Stimulated activated CD4-positive, alpha-beta T cell treated with anti-CD3 and anti-CD28 coated beads, Interleukin-1b, Interleukin-23, amount 100 ng/mL, for 1 hour (primary cell): ENCODE results near the gene VWF.

Experiments used
- DNase-seq, 2 donors: peaks; one replicate each; pipeline ENCODE4 v3.0.0-alpha.2; 2020; ENCODE audit warnings: low read depth in 2 of 2

VWF gene

DNA sequence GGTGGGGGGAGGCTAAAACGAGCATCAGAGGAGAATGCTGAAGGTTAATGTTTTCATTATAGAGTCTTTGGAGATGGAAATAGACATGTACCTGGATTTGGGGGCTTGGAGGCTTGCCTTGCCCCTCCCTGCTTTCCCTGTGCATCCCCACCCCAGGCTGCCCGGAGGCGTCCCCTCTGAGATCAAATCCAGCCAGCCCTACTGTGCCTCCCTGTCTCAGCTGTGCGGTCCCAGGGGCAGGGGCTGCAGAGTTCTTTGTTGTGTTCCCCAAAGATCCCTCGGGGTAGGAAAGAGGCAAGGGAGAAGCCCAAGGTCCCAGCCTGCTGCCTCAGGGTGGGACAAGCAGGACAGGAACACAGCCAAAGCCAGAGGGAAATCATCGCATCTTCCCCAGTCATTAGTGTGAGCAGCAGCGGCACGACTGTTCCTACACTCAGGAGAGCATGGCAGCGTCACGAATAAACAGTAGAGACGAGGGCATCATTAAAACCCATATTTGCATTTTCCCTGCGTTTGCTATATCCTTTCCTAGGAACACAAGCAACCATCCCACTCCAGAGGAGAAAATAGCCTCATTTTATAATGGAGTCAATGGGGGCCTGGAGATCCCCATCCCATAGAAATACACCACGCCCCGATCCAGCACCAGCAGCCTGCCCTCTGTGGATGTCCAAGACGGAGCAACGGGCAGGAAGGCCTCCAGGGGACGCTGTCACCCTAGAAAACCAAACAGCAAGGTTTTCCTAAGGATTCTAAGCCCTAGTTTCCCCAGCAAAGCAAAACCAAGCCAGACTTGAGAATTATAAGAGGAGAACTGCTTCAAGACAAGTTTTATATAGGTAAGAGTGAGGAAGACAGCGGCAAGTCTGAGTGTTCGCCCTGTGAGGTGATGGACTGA, 211.8 kb downstream of the VWF start:
- no peak for DNase-seq

DNA sequence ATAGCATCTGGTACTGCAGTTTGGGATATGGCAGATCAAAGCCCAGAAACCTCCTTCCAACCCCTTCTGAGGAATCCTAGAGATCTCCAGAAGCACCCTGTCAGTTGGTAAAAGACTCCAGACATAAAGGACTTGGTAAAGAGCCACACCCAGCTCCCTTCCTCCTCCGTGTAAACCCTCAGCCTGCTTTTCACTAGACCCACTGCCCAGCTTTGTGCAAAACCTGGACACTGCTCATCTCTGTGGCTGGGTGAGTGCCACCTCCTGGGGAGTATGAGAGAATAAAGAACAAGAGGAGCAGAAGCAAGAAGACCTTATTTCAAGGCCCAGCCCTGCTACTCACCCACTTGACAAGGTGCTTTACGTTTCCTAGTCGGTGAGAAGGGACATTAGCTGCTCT, 212.5 kb downstream of the VWF start:
- DNase-seq, result no peak

DNA sequence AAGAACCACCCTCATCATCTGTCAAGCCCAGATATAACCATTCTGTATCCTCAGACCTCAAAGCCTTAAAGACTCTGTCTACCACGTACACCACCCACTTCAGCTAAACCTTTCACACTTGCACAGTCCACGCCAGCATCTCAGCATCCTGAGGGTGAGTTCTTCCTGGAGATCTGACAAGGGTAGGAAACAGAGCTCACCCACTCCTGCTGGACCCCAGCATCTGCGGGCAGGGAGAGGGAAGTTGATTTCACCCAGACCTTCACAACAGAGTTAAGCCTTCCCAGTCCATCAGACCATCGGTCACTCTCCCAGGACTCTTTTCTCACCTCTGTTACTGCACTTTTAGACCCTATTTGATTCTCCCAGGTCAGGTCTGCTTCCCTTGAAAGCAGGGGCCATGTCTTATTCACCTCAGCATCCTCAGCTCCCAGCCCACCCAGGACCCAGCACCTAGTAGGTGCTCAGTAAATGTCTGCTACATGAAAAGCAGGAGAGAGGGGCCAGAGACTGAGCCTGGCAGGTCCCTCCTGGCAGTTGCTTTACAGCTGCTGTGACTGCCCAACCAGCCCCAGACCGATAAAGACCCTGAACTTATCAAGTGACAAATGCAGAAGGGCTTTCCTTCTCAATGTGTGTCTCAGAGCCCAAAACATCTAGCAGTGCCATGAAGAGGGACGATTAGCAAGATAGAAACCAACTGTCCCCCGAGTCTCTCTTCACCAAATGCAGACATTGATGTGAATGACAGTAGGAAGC, 213.5 kb downstream of the VWF start:
- no peak for DNase-seq

DNA sequence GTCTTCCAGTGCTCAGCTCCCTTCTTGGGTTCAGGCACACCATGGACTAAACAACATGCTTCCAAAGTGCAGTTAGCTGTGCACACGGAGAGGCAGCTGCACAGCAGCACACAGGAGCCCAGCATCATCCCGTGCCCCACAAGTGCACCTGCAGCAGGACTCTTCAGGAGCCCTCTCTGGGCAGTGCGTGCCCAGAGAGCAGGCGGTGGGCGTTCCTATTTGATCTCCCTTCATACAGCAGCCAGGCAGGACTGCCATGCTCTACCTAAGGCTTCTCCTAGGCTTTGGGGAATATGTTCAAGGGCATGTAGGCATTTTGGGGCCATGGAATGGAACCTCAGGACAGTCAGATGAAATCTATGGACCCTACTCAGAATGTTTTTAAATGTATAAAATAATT, 214.9 kb downstream of the VWF start:
- DNase-seq, result no peak

DNA sequence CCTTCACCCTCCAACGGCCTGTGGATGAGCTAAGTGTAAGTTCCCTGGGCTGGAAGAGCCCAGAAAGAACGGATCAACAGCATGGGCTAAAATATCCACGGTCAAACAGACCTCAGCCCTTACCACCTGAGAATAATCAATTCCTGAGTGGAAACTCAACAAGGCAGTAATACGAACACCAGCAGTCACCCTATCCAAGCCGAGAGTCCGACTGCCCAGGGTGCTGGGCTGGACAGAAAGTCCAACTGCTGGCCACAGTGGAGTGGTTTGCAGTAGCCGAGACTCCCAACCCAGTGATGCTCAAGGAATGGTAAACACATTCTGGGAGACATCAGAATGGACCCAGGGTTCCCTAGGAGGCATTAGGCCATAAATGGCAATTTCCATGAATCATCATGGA, 216.2 kb downstream of the VWF start:
- no peak for DNase-seq

DNA sequence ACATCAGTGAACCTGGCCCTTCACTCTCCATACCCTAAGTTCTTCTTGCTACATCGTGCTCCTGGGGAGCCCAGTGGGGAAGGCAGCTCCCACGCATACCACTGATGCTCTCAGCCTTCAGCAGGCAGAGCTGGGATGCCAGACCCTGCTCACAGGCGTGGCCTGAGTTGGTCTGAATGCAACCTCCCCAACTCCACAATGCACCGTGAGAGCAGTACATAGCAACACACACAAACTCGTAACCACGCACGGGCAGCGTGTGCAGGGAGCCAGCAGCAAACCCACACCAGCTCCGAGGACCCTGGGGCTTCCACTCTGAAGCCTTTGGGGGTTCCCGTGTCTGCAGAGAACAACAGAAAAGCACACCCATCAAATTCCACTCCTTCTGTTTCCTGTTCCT, 216.7 kb downstream of the VWF start:
- DNase-seq, result no peak

DNA sequence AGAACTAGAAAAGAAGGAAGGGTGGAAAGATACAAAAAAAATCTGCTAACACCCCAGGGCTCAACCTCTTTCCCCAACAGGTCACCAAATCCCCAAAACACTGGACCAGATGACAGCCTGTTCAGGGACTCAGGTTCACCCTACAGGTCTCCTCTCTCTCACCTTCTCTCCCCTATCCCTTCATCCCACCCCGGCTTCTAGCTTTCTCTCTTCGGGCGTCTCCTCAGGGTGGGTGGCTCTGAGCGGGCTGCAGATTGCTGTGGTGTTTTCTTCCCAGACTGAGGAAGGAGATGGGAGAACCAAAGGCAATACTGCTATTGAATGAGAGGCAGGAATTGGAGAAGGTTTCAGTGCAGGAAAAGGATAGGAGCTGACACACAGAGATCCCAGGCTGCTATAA, 218.7 kb downstream of the VWF start:
- DNase-seq, result no peak

DNA sequence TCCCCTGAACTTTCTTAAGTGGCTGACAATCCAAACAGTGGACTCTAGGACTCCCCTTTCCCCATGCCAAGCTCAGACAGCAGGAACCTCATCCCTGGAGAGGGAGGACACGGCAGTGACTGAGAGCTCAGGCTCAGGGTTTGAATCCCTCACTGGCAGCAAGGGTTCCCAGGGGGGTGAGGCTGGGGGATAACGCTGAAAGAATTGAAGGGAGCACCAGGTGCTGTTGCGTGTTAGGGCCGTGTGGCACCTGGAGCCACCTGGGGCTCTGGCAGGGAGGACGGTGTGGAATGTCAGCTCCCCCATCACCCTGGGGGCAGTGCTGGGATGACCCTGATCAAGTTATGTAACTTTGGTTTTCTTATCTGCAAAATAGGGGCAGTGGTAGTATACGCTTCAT, 219.5 kb downstream of the VWF start:
- no peak for DNase-seq

DNA sequence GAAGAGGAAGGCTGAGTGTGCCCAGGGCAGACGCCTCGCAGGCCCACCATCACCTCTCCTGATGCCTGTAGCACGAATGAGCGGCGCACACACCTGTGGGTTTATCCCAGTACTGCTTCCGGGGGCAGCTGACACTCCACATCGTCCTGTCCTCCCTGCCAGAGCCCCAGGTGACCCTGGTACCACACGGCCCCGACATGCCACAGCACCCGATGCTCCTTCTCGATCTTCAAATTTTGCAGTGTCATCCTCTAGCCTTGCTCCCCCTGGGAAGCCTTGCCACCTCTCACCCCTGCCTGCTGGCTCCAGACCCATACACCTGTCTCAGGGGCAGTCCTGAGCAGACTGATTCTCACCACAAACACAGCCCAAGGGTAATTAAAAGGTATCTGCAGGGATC, 220.0 kb downstream of the VWF start:
- no peak for DNase-seq

DNA sequence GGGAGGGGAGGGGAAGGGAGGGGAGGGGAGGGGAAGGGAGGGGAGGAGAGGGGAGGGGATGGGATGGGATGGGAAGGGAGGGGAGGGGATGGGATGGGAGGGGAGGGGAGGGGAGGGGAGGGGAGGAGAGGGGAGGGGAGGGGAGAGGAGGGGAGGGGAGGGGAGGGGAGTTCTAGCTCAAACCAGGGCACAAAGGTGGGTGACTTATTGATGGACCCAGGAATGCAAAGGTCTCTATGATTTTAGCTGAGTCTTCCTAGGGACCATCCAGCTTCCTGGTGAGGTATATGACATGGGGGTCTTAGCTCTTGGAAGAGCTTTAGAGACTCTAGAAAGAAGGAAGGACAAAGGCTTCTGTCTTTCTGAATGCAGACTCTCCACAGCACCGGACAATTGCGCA, 221.7 kb downstream of the VWF start:
- no peak for DNase-seq

DNA sequence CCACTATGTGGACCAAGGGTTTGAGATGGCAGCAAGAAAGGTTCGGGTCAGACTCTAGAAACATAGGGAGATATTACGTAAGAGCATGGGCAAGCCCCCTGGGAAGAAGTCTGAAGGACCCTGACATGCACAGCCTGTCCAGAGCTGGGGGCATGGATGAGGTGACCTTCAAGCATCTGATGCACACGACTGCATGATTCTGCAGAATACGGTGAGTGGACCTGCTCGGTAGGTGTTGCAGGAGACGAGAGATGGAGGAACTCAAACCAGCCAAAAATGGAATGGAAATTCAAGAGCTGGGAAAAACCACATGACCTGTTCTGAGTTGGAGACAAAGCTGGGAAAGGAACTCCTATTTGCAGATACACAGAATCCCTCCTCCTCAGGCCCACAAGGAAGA, 223.1 kb downstream of the VWF start:
- no peak for DNase-seq

DNA sequence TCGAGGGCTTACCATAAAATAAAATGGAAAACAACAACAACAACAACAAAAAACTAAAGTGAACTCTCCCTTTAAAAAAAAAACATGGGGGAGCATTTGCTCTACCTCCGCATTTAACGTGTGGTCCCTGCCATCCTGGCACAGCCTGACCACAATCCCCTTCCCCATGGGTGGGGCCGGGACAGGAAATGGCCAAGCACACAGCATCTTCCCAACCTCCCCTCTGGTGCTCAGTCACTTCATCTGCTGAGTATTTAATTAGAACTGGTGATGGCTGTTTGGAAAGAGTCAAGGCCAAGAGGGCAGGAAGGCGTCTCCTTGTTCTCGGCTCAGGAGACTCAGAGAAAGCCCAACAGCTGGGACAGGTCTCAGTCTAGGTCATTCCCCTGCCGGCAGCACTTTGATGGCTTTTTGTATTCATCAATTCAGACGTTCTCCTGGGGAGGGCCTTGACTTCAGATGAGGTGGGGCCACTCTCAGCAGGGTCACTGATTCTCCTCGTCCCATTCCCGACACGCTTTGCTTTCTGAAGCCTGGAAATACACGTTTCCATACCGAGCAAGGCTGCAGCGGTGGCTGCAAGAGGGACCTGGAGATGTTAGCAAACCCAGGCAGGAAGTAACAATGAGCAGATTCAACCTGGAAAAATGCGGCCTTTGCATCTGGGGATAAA, 223.8 kb downstream of the VWF start:
- no peak for DNase-seq

DNA sequence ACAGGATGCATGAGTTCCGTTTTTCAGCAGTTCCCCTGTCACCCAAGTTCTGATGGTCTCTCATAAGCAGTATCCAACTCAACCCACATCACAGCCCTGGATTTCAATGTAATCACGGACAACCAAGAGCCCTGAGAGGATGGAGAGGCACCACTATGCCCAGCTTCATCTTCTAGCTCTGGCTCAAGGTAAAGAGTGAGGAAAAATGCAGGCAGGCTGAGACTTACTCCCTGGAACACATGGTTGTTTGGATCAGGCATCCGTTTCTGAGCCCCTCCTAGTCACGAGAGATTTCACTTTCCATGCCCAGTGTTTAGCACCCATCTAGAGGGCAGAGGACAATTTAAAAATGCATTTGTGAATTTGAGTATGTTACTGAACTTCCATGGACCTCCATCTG, 224.4 kb downstream of the VWF start:
- no peak for DNase-seq

DNA sequence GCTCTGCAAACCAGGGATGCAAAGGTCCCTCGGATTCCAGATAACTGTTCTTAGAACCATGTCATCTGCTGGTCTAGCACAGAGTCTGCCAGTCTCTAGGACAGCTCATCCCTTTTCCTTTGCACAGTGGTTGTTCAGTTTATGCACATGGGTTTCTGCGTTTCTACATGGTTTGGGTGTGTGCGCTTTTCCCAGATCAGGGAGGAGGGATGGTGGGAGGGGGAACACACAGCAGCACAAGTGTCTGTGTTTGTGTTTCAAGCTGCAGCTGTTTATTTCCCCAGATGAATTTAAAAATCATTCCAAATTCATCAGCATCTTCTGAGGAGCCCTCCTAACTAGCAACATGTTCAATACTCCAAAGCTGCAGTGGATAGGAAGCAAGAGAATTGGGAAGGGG, 224.8 kb downstream of the VWF start:
- DNase-seq, result no peak

DNA sequence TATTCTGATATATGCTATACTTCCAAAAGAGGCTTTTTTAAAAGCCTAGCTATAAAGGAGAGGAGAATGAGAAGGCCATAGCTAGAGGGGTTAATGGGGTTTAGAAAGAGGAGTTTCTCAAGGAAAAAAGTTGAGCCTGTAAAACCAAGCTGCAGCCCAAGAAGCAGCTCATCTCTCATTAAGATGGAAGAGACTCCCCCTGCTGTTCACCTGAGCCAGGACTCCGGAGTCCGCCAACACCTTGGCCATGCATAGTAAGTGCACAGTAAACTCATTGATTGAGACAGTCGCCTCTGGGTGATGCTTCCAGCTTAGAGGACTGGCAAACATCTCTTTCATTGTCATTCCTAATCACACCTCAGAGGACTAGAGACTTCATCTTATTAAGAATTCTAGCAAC, 225.6 kb downstream of the VWF start:
- no peak for DNase-seq
